HG02870 (cell line): ENCODE results near the gene MORN3.
"Not testable (repeated sequence)": the region's sequence is repeated elsewhere in the genome, so short reads cannot be mapped to it uniquely, and the experiment has no call there.

Experiments
- ATAC-seq: cut with Tn5 transposase; IDR thresholded peaks from one replicate; pipeline ENCODE4 v1.9.1; 2021; ENCODE audit warnings: mild to moderate bottlenecking, moderate library complexity; ENCODE audit not compliant: unreplicated experiment

MORN3 gene

DNA sequence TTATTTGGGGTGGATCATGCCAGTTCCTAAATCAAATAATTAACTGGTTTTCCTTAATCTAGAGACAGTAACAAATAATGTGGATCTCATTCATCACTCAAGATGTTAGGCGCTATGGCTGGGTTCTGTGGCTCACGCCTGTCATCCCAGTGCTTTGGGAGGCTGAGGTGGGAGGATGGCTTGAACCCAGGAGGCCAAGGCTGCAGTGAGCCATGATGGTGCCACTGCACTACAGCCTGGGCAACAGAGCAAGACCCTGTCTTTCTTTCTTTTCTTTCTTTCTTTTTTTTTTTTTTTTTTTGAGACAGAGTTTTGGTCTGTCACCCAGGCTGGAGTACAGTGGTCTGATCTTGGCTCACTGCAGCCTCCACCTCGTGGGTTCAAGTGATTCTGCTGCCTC lies 23.3 kb upstream of the MORN3 start:
- not testable (repeated sequence) for ATAC-seq

DNA sequence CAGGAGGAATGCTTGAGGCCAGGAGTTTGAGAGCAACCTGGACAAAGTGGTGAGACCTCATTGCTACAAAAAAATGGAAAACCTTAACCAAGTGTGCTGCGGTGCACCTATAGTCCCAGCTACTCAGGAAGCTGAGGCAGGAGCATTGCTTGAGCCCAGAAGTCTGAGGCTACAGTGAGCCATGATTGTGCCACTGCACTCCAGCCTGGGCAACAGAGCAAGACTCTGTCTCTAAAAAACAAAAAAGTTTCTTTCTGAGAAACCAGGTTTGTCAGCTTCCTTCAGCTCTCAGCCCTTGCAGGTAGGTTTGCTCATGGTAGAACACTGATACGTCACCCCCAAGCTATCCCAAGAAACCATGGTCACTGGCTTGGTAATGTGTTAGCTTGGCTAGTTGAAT lies 20.0 kb upstream of the MORN3 start:
- no peak for ATAC-seq

DNA sequence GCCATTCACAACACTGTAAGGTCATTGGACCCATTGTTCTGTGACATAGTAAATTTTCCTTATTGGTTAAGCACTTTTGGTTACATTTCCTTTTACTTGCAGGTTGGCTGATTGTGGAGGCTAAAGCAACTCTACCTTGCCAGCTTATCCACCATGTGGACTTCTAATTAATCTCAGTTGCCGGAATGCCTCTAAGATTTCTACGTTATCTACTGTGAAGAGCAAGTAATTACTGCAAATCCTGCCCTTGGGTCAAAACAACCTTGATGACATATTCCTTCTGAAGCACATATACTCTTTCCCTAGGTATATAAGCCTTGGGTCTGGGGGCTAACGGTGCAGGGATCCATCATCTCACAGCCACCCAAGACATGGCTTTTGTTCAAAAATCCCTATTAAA lies 19.5 kb upstream of the MORN3 start:
- ATAC-seq: no peak

GRCh38 chr12:121679661-121680197 lies 10.3 kb upstream of the MORN3 start:
- ATAC-seq: not testable (repeated sequence)

DNA sequence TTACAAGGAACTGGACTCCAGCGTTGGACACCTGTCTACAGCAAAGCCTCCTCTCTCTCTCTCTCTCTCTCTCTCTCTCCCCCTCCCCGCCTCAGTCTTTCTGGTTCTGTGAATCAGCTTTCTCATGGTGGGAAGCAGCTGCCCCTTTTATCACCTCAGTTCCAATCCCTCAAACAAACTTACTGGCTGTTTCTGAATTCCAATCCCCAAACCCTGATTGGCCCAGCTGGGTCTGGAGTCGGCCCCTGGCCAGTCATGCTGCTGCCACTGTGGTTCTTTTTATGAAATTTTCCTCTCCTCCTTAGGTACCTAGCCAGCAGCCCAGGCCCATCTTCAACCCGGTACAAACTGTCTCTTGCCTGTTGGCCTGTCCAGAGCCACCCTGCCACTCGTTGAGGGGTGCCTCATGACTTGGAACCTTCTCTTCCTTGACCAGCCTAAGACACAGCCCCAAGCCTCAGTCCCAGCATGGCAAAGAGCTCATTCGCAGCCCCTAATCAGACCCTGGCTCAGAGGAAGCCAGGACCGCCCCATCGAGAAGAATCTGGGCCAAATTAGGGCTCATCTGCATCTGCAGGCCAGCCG lies 9.4 kb upstream of the MORN3 start:
- ATAC-seq: no peak

DNA sequence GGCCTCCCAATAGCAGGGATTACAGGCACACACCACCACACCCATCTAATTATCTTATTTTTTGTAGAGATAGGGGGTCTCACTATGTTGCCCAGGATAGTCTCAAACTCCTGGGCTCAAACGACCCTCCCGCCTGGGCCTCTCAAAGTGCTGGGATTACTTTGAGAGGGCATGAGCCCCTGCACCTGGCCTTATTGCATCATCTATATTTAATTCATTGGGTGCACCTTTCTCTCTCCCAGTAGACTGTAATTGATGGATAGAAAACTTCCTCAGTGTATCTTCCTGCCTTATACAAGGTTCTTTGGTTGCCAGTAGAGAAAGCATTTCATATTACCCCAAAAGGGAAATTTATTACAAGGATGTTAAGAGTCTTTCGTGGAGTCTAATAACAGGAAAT lies 8.9 kb upstream of the MORN3 start:
- no peak for ATAC-seq

DNA sequence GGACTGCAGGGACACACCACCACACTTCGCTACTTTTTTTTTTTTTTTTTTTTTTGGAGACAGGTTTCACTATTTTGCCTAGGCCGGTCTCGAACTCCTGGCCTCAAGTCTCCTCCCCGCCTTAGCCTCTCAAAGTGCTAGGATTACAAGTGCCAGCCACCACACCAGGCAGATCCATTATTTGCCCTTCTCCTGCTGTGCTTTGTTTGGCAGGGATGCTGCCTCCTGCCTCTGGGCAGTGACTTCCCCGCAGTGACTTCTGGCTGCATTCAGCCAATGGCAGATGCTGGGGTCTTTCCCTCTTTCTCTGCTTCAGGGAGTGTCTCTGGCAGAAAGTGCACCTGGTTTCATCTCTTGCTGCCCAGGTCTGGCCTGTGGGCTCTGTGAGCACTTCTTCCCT lies 6.7 kb upstream of the MORN3 start:
- no peak for ATAC-seq

DNA sequence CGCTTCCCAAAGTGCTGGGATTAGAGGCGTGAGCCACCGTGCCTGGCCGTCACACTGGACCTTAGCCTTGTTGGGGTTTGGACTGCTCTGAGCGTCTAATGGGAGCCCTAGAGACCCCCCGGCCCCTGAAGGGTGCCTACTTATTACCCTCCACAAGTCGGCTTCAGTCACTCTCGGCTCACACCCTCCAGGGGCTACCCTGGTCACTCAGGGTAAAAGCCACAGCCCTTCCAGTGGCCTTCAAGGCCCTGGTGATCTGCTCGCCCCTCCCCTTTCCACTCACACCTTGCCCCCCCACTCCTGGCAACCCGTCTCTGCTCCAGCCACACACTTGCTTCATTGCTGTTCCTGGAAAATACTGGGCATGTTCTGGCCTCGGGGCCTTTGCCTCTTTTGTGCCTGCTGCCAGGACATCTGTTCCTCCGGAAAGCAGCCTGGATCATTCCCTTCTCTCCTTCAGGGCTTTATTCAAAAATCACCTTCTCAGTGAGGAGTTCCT lies 3.6 kb upstream of the MORN3 start:
- ATAC-seq: no peak

- no peak for ATAC-seq
Measured at GRCh38 chr12:121668750-121669520, 519 bp downstream of the MORN3 start.

DNA sequence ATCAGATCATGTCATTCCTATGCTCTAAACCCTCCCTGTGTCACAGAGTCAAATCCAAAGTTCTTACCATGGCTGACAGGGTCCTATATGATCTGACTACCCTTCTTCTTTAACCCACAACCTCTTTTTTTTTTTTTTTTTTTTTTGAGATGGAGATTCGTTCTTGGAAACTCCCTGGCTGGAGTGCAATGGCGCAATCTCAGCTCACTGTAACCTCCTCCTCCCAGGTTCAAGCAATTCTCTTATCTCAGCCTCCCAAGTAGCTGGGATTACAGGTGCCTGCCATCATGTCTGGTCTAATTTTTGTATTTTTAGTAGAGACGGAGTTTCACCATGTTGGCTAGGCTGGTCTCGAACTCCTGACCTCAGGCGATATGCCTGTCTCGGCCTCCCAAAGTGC lies 2.6 kb downstream of the MORN3 start:
- not testable (repeated sequence) for ATAC-seq

- no peak for ATAC-seq
Measured at GRCh38 chr12:121663610-121663929, 5.9 kb downstream of the MORN3 start.

DNA sequence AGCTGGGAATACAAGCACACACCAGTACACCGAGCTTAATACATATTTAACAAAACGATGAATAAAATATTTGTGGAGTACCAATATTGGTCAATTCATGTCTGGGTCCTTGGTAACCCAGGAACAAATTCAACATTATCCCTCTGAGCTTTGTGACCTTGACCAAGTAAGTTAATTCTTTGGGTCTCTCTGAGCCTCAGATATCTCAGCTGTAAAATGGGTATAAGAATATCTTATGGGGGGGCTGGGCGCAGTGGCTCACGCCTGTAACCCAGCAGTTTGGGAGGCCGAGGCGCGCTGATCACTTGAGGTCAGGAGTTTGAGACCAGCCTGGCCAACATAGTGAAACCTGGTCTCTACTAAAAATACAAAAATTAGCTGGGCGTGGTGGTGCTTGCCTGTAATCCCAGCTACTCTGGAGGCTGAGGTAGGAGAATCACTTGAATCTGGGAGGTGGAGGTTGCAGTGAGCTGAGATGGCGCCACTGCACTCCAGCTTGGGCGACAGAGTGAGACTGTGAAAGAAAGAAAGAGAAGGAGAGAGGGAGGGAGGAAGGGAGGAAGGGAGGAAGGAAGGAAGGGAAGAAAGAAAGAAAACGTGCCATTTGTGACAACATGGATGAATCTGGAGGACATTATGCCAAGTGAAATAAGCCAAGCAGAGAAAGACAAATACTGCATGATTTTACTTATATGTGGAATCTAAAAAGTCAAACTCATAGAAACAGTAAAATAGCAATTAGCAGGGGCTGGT lies 7.9 kb downstream of the MORN3 start:
- ATAC-seq: not testable (repeated sequence)

GRCh38 chr12:121657305-121658008 lies 12.0 kb downstream of the MORN3 start:
- no peak for ATAC-seq

DNA sequence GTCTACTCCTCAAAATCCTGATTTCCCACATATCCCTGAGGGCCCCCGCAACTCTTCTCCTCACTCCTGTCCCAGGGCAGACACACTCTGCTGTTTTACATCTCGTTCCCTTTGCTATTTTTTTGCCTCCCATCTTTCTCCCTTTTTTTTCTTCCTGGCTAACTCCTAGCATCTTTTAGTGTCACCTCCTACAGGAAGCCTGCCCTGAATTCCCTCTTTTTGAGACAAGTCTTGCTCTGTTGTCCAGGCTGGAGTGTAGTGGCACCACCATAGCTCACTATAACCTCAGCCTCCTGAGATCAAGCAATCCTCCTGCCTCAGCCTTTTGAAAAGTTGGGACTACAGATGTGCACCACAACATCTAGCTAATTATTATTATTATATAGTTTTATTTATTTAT lies 13.3 kb downstream of the MORN3 start:
- no peak for ATAC-seq

DNA sequence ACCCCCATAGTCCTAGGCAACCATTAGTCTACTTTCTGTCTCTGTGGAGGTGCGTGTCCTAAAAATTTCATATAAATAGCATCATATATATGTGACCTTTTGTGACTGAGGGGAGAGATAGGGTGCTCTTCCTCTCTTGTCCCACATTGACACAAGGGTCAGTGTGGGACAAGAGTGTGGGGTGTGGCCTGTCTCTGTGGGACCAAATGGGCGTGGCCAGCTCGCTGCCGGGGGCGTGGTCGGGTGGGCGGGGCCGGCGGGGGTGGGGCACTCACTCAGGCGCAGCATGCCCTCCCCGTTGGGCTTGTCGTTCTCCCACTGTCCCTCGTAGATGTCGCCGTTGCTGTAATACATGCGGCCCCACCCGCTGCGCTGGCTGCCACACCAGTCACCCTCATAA lies 15.5 kb downstream of the MORN3 start:
- ATAC-seq: no peak

GRCh38 chr12:121652767-121653497 lies 16.5 kb downstream of the MORN3 start:
- no peak for ATAC-seq

GRCh38 chr12:121651320-121651719 lies 18.1 kb downstream of the MORN3 start:
- no peak for ATAC-seq

DNA sequence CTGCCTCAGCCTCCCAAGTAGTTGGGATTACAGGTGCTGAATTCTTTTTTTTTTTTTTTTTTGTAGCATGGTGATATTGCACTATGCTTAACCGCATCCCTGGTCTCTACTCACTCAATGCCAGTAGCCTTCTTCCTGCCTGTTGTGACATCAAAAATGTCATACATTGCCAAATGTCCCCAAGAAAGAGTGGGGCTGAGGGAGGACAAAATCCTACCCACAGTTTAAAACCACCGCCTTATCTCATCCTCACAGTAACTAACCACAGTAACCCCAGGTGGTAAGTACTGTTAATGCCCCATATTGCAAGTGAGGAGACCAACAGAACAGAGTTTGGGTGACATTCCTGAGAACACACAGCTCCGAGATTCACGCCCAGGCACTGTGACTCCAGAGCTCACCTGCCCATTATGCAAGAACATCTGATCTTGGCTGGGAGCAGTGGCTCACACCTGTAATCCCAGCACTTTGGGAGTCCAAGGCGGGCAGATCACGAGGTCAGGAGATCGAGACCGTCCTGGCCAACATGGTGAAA lies 19.6 kb downstream of the MORN3 start:
- ATAC-seq: no peak

DNA sequence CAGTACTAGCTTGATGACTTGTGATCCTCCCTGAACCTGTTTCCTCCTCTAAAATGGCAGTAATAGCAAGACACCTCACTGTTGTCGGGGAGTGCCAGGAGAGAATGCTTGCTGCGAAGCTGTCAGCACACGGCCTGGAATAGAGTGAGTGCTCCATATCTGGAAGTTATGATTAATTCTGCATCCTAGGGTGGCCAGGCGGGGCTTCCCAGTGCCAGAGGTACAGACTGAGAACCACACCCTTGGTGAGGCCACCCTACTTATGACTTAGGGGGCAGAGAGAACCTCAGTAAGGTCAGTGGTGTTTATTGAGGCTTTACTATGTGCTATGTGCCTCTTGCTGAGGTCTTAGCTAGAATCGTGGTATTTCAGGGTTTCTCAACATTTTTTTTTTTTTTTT lies 20.1 kb downstream of the MORN3 start:
- ATAC-seq: no peak

GRCh38 chr12:121648458-121649028 lies 20.9 kb downstream of the MORN3 start:
- no peak for ATAC-seq
